Measurements from ENCODE around the gene CERS6.
"Not testable (repeated sequence)": the region's sequence is repeated elsewhere in the genome, so short reads cannot be mapped to it uniquely, and the experiment has no call there.

- TF ChIP-seq CTCF, POLR2A (IDR thresholded peaks at IDR 0.05): not testable (repeated sequence)
These were observed 35.7 kb downstream of the CERS6 start for GRCh38 chr2:168491728-168492127.
